Smooth muscle cell of the brain vasculature (primary cell): ENCODE results near the gene PSD2.

ENCODE experiments used
- DNase-seq: peaks from one replicate; pipeline ENCODE4 v3.0.0-alpha.2; 2012; ENCODE audit warnings: low read depth, low spot score

Gene PSD2

DNA sequence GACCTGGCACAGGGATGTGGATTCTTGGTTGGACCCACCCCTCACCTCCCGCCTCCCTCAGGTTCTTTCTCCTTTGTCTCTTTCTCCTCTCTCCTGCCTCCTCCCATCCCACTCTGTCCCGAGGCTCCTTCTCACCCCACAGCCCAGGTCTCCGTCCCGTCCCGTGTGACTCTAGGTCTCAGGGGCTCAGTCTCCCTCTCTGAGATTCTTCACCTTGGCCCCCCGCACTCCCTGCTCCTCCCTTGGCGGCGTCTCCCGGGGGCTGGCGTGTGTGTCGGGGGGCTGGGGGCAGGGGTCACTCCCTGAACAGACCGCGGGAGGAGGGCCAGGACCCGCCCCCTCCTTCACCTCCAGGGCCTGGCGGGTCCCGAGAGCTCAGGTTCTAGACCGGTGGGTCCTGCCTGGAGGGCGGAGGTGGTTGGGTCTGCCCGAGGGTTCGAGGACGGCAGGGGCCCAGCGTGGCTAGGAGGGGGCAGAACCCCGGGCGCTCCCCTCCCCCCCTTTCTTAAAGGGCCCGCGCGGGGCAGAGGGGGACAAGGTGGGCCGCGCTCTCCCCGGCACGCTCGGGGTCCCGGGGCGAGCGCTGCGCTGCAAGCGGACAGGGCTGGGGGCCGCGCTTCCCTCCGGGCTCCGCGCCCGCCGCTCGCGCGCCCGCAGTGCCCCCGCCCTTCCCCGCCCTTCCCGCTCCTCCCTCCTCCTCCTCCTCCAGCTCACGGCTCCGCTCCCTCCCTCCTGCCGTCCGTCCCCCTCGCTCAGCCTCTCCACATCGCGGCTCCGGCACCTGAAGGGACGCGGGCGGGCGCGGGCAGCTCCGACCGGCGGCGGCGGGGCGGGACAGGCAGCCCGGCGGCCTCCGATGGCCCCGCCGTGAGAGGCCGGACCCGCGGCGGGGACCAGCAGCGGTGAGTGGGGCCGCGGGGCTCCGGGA is at the start of gene PSD2:
TSS of gene PSD2 (plus strand) at position 735 of the 928 bp plus-strand sequence. CDS start 13,633 bp downstream, outside the sequence.
- no peak for DNase-seq

GRCh38 chr5:139746691-139747582 is 48.7 kb upstream of the PSD2 start:
- DNase-seq = no peak

DNA sequence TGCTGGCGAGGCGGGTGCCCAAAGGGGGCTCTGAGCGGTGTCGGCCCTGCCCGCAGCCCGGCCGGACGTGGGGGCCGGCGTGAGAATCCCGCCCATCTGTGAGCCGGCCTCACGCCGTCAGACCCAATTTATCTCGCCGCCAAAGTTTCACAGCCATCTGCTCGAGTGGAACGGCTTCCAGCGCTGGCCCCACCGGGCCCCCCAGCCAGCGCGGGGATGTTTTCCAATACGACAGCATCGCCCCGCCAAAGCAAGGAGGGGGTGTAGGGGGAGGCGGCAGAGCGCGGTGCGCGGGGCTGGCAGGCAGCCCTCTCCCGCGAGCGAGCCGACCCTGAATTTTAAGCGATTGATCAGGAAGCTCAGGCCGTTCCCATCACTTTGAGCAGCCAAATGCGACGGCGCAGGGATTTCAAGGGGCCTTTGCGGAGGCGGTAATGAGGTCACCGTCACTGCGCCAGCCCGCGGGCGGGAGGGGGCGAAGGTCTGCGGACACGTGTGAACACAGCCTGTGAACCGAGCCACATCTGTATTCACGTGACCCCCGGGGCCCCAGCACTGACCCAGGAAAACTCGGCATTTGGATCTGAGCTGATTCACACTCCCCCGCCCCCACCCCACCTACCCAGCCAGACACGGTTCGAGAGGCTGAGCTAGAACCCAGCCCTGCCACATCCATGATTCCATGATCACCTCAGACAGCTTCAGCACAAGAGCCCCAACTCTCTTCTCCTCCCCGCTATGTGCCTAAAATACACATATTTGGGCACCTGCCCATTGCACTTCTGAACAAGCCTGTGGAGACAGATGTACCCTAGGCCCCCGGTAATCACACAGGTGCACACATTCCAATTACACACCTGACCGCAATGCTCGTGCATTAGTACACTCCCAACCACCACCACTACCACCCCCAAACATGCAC is 47.8 kb upstream of the PSD2 start:
- no peak for DNase-seq

- DNase-seq = no peak
Measured at GRCh38 chr5:139748505-139748826, 47.1 kb upstream of the PSD2 start.

GRCh38 chr5:139749242-139749641 is 46.4 kb upstream of the PSD2 start:
- no peak for DNase-seq

DNA sequence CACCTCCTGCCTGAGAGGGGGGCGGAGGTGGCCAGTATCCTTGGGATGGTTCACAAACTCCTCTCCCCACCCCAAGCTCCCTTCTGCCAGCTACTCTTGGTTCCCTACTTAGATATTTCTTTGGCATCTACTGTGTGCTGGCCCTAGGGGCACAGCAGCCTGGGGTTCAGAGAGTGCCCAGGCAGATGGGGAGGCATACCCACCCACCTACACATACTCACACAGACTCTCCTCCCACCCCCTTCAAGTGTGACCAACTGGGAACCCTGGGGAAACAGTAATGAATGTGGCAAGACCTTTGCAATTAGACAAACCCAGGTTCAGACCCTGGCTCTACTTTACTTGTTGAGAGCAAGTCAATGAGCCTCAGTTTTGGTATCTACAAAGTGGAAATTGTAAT is 44.4 kb upstream of the PSD2 start:
- no peak for DNase-seq

- no peak for DNase-seq
Measured at GRCh38 chr5:139752506-139753473, 42.8 kb upstream of the PSD2 start.

DNA sequence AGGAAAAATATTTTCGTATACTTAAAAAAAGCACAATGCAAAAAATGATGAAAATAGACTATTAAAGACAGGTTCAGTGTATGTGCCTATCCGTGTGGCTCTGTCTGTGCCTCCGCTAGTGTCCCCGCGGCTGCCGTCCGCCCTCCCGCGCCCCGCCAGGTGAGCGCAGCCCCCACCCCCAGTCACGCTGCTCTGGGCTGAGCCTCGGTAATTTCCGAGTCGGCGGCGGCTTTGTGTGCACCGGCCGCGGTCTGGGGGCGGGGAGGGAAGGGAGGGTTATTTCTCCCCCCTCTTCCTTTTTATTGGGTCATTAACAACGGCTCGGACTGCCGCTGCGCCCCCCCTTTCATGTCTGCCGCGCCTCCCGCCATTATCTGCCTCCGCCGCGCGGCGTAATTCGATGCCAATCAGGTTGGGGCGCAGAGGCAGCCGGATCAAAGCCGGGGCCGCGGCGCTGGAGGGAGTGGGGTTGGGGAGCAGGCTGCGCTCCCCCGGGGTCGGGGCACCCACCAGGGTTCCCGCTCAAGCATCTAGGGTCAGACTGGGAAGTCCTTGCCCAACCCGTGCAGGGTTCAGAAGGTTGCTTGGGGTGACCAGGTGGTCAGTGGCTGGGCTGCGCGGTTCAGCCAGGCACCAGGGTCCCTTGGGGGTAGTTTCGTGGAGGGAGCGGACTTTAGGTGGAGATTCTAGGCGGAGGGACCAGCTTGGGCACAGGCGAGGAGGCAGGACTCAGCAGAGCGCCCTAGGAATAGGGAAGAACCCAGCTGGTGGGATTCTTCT is 39.5 kb upstream of the PSD2 start:
- no peak for DNase-seq

DNA sequence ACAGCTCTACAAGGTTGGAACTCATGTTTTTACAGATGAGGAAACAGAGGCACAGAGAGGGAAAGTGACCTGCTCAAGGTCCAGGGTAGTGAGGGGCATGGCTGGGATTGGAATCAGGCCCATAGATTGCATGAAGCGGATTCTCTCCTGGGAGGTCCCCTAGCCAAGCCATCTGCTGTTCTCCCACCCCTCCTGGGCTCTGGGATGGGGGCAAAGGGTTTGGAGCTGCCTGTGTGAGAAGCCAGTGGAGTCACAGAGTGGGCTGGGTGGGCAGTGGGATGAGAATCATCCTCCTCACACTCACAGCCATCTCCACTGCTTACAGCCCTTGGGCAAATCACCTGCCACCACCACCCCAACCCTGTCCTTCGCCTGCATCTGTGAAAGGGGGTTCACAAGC is 38.6 kb upstream of the PSD2 start:
- no peak for DNase-seq

DNA sequence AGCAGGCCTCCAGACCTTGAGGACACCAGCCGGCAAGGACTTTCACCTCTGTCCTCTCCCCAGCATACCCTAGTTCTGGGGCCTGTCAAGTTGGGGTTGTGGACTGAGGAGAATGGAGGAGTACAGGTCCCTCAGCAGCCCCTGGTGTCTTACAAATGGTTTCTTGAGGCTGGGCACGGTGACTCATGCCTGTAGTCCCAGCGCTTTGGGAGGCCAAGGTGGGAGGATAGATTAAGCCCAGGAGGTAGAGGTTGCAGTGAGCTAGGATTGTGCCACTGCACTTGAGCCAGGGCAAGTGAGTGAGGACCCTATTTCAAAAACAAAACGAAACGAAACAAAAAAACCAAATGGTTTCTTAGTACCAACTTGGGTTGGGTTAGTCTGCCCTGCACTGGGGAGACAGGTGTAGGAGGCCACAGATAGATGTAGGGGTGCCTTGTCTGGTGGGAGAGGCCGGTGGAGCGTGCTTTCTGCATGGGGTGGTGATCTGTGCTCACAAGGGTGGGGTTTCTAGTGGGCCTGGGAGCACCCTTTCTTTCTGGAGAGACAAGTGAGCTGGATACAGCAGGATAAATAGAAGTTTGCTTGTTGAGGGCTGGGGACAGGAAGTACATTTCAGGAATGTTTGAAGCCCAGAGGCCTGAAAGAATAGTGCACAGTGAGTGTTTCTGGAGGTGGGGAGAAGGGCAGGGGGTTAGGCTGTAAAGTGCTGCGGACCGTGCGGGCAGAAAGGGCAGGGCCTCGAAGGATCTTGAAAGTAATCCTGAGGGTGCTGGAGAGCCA is 37.7 kb upstream of the PSD2 start:
- DNase-seq = no peak

DNA sequence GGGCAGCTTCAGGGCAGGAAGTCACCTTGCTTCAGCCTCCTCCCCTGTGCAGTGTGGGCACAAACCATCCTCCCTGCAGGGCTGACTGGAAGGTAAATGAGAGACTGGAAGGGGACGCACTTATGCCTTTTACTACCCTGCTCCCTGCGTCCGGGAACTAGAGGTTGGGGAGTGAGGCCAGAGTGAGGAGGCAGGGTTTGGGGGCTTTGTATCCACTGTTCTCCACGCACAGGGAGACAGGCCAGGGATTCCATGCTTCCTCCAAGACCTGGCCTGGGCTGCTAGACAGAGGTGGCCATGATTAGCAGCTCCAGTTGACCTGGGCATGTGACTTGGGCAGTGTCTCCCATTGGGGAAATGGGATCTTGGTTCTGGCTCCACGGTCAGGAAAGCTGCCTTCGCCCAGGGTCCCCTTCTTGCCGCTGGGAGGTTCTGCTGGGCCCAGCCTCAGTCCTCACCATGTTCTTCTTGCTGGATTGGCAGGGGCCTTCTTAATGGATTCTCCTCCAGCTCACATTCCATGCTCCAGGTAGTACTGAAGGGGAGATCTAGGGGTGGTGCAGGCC is 37.0 kb upstream of the PSD2 start:
- no peak for DNase-seq

DNA sequence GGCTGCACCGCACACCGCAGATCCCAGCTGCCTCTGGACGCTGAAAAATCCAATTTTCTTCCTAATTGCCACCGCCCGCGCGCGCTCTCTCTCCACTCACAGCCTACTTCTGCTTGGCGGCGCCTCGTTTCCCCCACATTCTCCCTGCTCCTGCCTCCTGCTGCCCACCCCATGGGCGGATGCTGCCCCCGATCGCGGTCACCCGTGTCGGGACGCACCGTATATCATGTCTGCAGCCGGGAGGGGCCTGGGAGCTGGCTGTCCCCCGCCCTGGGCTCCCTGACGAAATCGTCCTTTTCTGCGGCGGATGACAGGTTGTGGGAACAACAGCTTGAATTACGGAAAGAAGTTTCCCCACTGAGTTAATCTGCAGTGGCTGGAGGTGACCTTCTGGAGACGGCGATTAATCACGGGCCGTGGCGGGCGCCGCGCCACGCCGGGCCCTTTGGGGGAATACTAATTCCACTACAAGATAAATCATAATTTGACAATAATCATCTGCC is 36.3 kb upstream of the PSD2 start:
- no peak for DNase-seq

DNA sequence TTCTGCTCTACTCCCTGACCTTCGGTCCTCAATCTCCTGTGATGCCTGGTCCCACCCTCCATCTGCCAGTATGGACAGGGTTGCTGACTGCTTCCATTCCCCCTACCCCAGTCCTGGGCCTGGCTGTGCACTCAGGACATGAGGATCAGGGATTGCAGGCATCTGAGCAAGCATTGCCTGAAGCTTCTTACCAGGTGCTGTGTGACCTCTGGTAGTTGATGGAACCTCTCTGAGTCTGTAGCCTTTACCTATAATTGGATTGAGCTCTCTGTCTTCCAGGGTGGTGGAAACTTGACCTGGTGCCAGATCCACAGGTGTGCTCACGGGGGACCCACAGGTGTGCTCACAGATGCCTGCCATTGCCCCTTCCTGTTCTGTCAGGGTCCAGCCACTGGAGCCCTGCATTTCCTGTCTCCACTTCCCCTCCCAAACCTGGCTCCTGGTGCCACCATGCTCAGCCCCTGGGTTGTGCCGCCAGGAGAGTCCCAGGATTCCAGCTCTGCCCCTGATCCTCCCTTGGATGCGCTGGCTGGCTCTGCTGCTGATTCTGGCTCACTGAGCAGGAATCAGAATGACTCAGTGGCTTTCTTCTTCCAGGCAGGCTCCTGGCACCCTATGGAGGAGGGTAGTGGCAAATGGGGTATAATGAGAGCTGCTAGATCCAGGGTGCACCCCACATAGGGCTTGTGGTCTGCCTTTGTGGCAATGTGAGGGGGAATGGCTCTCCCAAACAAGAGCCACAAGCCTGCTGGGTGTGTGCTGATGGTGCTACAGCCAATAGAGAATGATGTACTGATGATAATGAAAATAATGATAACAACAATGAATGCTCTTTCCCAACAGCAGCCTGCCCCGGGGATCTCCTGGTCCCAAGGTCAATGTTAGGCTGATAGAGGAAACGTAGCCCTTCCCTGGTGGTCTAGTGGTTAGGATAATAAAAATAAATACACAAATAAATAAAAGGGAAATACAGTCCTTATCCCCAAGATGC is 35.2 kb upstream of the PSD2 start:
- no peak for DNase-seq

- no peak for DNase-seq
Measured at GRCh38 chr5:139761057-139761450, 34.6 kb upstream of the PSD2 start.

- DNase-seq = no peak
Measured at GRCh38 chr5:139761501-139761900, 34.1 kb upstream of the PSD2 start.

DNA sequence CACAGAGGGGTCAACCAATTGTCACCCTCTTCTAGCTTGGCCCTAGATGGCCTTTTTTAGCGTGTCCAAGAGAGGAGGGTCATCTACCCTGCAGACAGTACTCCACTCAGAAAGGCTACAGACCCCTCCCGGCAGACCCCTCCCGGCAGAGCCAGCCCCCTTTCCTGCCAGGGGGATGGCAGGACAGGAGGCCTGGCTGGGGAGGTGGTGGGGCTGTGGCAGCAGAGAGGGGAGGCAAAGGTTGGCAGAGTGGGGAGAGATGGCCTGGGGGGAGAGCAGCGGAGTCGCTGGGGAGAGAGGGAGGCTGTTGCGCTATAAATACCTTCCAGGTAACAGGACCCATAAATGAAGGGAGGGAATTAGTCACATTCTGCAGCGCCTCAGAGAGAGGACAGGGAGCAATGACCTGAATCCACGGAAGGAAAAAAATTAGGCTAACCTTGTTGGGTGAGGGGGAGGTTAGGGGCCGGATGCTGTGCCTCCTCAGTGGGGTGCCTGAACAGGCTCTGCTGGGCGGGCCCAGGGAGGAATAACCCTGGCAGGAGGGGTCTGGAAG is 32.9 kb upstream of the PSD2 start:
- DNase-seq = no peak
